ENCODE results near the gene RNF7. TPM values are rescaled to one million over a fixed set of nuclear protein-coding genes. Genes with fewer than 3 reads are reported as not detected.

Gene RNF7
- total and polyA plus RNA-seq, 2 donors, result 39.4 to 102 TPM

GRCh38 chr3:141795741-141796080, 57.6 kb downstream of the RNF7 start:
- Histone ChIP-seq H3K4me3 (ENCODE audit: low read depth, low read length) (no peak overlapping the region), H3K4me1 (ENCODE audit: insufficient read depth) (no peaks in the 10 kb centered on the region), H3K27ac (ENCODE audit: low read depth) (no peak overlapping the region), H3K36me3 (ENCODE audit: insufficient read depth) (no peaks in the 10 kb centered on the region)
- 77% methylated on average over 5 of the region's 5 CpGs for WGBS
- DNase-seq (ENCODE audit: extremely low spot score), result no peak

- 59% methylated on average over 11 of the region's 11 CpGs for WGBS
These were observed 58.2 kb downstream of the RNF7 start for GRCh38 chr3:141796081-141796888.

More at GRCh38 chr3:141796081-141796888, 58.2 kb downstream of the RNF7 start:
- Histone ChIP-seq H3K27ac (ENCODE audit: low read depth) (peak overlapping the region; percentile 80), H3K4me1 (ENCODE audit: insufficient read depth) (no peaks in the 10 kb centered on the region), H3K36me3 (ENCODE audit: insufficient read depth) (no peaks in the 10 kb centered on the region), H3K4me3 (ENCODE audit: low read depth, low read length) (no peak overlapping the region)
- no peak for DNase-seq (ENCODE audit: extremely low spot score)

Small RNA genes within 50 kb of the gene (small RNA-seq; reads per million reads assigned to genes)
- not detected for gene AC112771.1

Other genes with a start within 250 kb of the RNF7 start
- 0.16 TPM for gene GRK7, start 25.1 kb downstream of the RNF7 start, total RNA-seq
- gene GRK7, start 25.1 kb downstream of the RNF7 start, polyA plus RNA-seq, result 0.05 TPM
- 21.8 TPM for gene ATP1B3, start 138.3 kb downstream of the RNF7 start, total RNA-seq
- 75.8 TPM for gene ATP1B3, start 138.3 kb downstream of the RNF7 start, polyA plus RNA-seq